Ammon's horn (tissue), 1 donor: Measurements from ENCODE around the gene NAALADL2.
"Not testable (repeated sequence)": the region's sequence is repeated elsewhere in the genome, so short reads cannot be mapped to it uniquely, and the experiment has no call there.

Source experiments
- DNase-seq: peaks from one replicate; pipeline ENCODE4 v3.0.0-alpha.2; 2016; ENCODE audit warnings: low spot score

Gene NAALADL2

GRCh38 chr3:175598740-175599139, 739.6 kb downstream of the NAALADL2 start:
- no peak for DNase-seq

- DNase-seq = no peak
Observed at GRCh38 chr3:175601521-175601920, 742.4 kb downstream of the NAALADL2 start.

GRCh38 chr3:175605851-175606250, 746.7 kb downstream of the NAALADL2 start:
- no peak for DNase-seq

GRCh38 chr3:175606650-175607318, 747.6 kb downstream of the NAALADL2 start:
- no peak for DNase-seq

GRCh38 chr3:175608356-175608755, 749.2 kb downstream of the NAALADL2 start:
- DNase-seq = no peak

- no peak for DNase-seq
Observed at GRCh38 chr3:175608911-175609310, 749.8 kb downstream of the NAALADL2 start.

- no peak for DNase-seq
Observed at GRCh38 chr3:175612487-175613196, 753.5 kb downstream of the NAALADL2 start.

GRCh38 chr3:175614107-175614506, 755.0 kb downstream of the NAALADL2 start:
- not testable (repeated sequence) for DNase-seq

GRCh38 chr3:175617247-175617646, 758.1 kb downstream of the NAALADL2 start:
- no peak for DNase-seq

- DNase-seq = no peak
Observed at GRCh38 chr3:175619369-175619768, 760.2 kb downstream of the NAALADL2 start.

GRCh38 chr3:175620093-175620492, 761.0 kb downstream of the NAALADL2 start:
- DNase-seq = no peak

GRCh38 chr3:175620532-175620931, 761.4 kb downstream of the NAALADL2 start:
- DNase-seq = no peak

GRCh38 chr3:175640958-175641357, 781.8 kb downstream of the NAALADL2 start:
- no peak for DNase-seq

- no peak for DNase-seq
Observed at GRCh38 chr3:175646865-175647264, 787.7 kb downstream of the NAALADL2 start.

GRCh38 chr3:175648899-175649298, 789.8 kb downstream of the NAALADL2 start:
- no peak for DNase-seq

GRCh38 chr3:175651716-175652115, 792.6 kb downstream of the NAALADL2 start:
- no peak for DNase-seq

- DNase-seq = no peak
Observed at GRCh38 chr3:175655351-175655750, 796.2 kb downstream of the NAALADL2 start.

- DNase-seq = no peak
Observed at GRCh38 chr3:175656461-175656860, 797.3 kb downstream of the NAALADL2 start.

- no peak for DNase-seq
Observed at GRCh38 chr3:175659670-175660350, 800.7 kb downstream of the NAALADL2 start.

- no peak for DNase-seq
Observed at GRCh38 chr3:175662815-175663214, 803.7 kb downstream of the NAALADL2 start.

GRCh38 chr3:175664911-175665310, 805.8 kb downstream of the NAALADL2 start:
- no peak for DNase-seq

GRCh38 chr3:175668300-175668699, 809.2 kb downstream of the NAALADL2 start:
- DNase-seq = no peak

GRCh38 chr3:175670557-175670956, 811.4 kb downstream of the NAALADL2 start:
- no peak for DNase-seq
